H1 (cell line): Measurements from ENCODE around the gene TINCR. TPM values are rescaled to one million over a fixed set of nuclear protein-coding genes. Genes with fewer than 3 reads are reported as not detected.

Experiments used
- CTCF ChIA-PET: fragments of 300-600 bp; sonication (Branson Sonifier 250); formaldehyde crosslinking; loops from one replicate; lab custom pipeline; 2021; ENCODE audit not compliant: partially characterized antibody; lab: Charles Lee
- POLR2A ChIA-PET: fragments of 300-600 bp; sonication (Branson Sonifier 250); formaldehyde crosslinking; loops from one replicate; lab custom pipeline; 2021; ENCODE audit warnings: inconsistent platforms; ENCODE audit not compliant: partially characterized antibody; lab: Charles Lee
- DNase-seq, 2 experiments: peaks; one replicate each; pipeline versions ENCODE4 v3.0.0 to v3.0.0-alpha.2; 2010 to 2022; ENCODE audit warnings: low spot score in 2 of 2, low read depth in 1 of 2, mixed read lengths in 1 of 2
- FAIRE-seq: peaks from 2 replicates; lab custom pipeline; 2011; peaks lifted over from hg19 to GRCh38; lab: Jason Lieb, UNC
- H2AFZ ChIP-seq: 2 replicates; pipeline ENCODE4 v1.8.1; 2012; ENCODE audit warnings: low read length, inconsistent platforms
- H2AK5ac ChIP-seq: 2 replicates; pipeline ENCODE4 v1.6.1; 2013; ENCODE audit warnings: low read depth, low read length
- H2BK120ac ChIP-seq: replicated peaks from 2 replicates; pipeline ENCODE3; 2013; ENCODE audit warnings: low read depth, low read length, inconsistent platforms
- H2BK12ac ChIP-seq: 2 replicates; pipeline ENCODE4 v1.6.1; 2013; ENCODE audit warnings: low read depth, low read length
- H2BK15ac ChIP-seq: 2 replicates; pipeline ENCODE4 v1.6.1; 2013; ENCODE audit warnings: low read length
- H2BK20ac ChIP-seq: 2 replicates; pipeline ENCODE4 v1.6.1; 2013; ENCODE audit warnings: low read length
- H2BK5ac ChIP-seq: 2 replicates; pipeline ENCODE4 v1.6.1; 2013; ENCODE audit warnings: low read depth, low read length
- H3K14ac ChIP-seq: 2 replicates; pipeline ENCODE4 v1.6.1; 2013; ENCODE audit warnings: inconsistent platforms; ENCODE audit not compliant: insufficient read length
- H3K18ac ChIP-seq: 2 replicates; pipeline ENCODE4 v1.6.1; 2013; ENCODE audit warnings: low read length; ENCODE audit errors: extremely low read depth
- H3K23ac ChIP-seq: 2 replicates; pipeline ENCODE4 v1.6.1; 2013; ENCODE audit warnings: inconsistent platforms; ENCODE audit not compliant: insufficient read length
- H3K23me2 ChIP-seq: 2 replicates; pipeline ENCODE4 v1.6.1; 2013; ENCODE audit warnings: low read depth, low read length
- H3K27ac ChIP-seq: 2 replicates; pipeline ENCODE4 v1.6.1; 2011; ENCODE audit warnings: low read depth, low read length, inconsistent platforms
- H3K27me3 ChIP-seq, 4 experiments: replicated peaks in 1 of 4; 1 replicate in 1 of 4; 2 replicates in 3 of 4; pipeline versions ENCODE4 v1.6.1 to v1.8.1; 2011 to 2013; ENCODE audit warnings: low read length in 3 of 4, mild to moderate bottlenecking in 3 of 4, inconsistent platforms in 2 of 4, mixed read lengths in 2 of 4, moderate library complexity in 1 of 4; ENCODE audit not compliant: control insufficient read depth in 3 of 4, insufficient read depth in 3 of 4; ENCODE audit errors: extremely low read depth in 1 of 4
- H3K36me3 ChIP-seq, 4 experiments: 2 replicates each; pipeline versions ENCODE4 v1.6.1 to v1.8.1; 2011 to 2013; ENCODE audit warnings: mild to moderate bottlenecking in 4 of 4, low read length in 3 of 4, moderate library complexity in 2 of 4, control low read depth in 1 of 4, inconsistent platforms in 1 of 4; ENCODE audit not compliant: insufficient read depth in 4 of 4, control insufficient read depth in 2 of 4
- H3K4ac ChIP-seq: replicated peaks from 2 replicates; pipeline ENCODE3; 2013; ENCODE audit warnings: low read length, low read depth, mixed read lengths, inconsistent platforms; ENCODE audit not compliant: insufficient read length
- H3K4me1 ChIP-seq, 4 experiments: replicated peaks in 1 of 4; 1 replicate in 1 of 4; 2 replicates in 3 of 4; pipeline versions ENCODE4 v1.6.1 to v1.8.1; 2011 to 2013; ENCODE audit warnings: low read length in 3 of 4, inconsistent platforms in 2 of 4, mixed read lengths in 1 of 4; ENCODE audit not compliant: insufficient read depth in 4 of 4, control insufficient read depth in 3 of 4
- H3K4me2 ChIP-seq, 2 experiments: 2 replicates each; pipeline versions ENCODE4 v1.6.1 to v1.8.1; 2011 to 2013; ENCODE audit warnings: low read depth in 2 of 2, low read length in 2 of 2, control low read depth in 1 of 2, inconsistent platforms in 1 of 2, mild to moderate bottlenecking in 1 of 2; ENCODE audit not compliant: insufficient read depth in 1 of 2
- H3K4me3 ChIP-seq, 4 experiments: fragments of 200-600, 300-600 bp in 1 of 4; sonication (generic), shearing (Covaris generic), sonication (Bioruptor Twin) in 1 of 4; 2 replicates each; pipeline versions ENCODE4 v1.5.1 to v1.8.1; 2011 to 2016; ENCODE audit warnings: low read length in 4 of 4, low read depth in 3 of 4, control low read depth in 2 of 4, inconsistent platforms in 2 of 4, mild to moderate bottlenecking in 2 of 4, mixed read lengths in 1 of 4, moderate library complexity in 1 of 4; ENCODE audit not compliant: insufficient read depth in 2 of 4; ENCODE audit errors: extremely low read depth in 1 of 4
- H3K56ac ChIP-seq: replicated peaks from 2 replicates; pipeline ENCODE3; 2013; ENCODE audit warnings: low read depth, mild to moderate bottlenecking, mixed read lengths, low read length, inconsistent platforms; ENCODE audit not compliant: insufficient read length
- H3K79me1 ChIP-seq: 2 replicates; pipeline ENCODE4 v1.6.1; 2013; ENCODE audit warnings: low read depth, low read length, control low read depth
- H3K79me2 ChIP-seq, 2 experiments: 2 replicates each; pipeline versions ENCODE4 v1.6.1 to v1.8.1; 2012 to 2013; ENCODE audit warnings: low read length in 2 of 2, mild to moderate bottlenecking in 2 of 2, inconsistent platforms in 1 of 2; ENCODE audit not compliant: insufficient read depth in 2 of 2, control insufficient read depth in 1 of 2
- H3K9ac ChIP-seq, 4 experiments: replicated peaks in 1 of 4; 1 replicate in 1 of 4; 2 replicates in 3 of 4; pipeline versions ENCODE4 v1.6.1 to v1.8.1; 2011 to 2013; ENCODE audit warnings: low read depth in 3 of 4, low read length in 3 of 4, control low read depth in 2 of 4, mild to moderate bottlenecking in 2 of 4, moderate library complexity in 2 of 4, inconsistent platforms in 1 of 4; ENCODE audit errors: extremely low read depth in 1 of 4
- H3K9me3 ChIP-seq, 2 experiments: 2 replicates each; pipeline versions ENCODE4 v1.6.1 to v1.8.1; 2012 to 2013; ENCODE audit warnings: mild to moderate bottlenecking in 2 of 2, moderate library complexity in 2 of 2, control low read depth in 1 of 2, inconsistent platforms in 1 of 2, low read depth in 1 of 2, low read length in 1 of 2, mixed read lengths in 1 of 2; ENCODE audit not compliant: insufficient read depth in 2 of 2
- H4K20me1 ChIP-seq, 2 experiments: replicated peaks in 1 of 2; 2 replicates each; pipeline versions ENCODE3 to v1.8.1; 2011 to 2013; ENCODE audit warnings: inconsistent platforms in 2 of 2, low read length in 2 of 2, mild to moderate bottlenecking in 1 of 2; ENCODE audit not compliant: insufficient read depth in 2 of 2, control insufficient read depth in 1 of 2
- H4K5ac ChIP-seq: 2 replicates; pipeline ENCODE4 v1.6.1; 2013; ENCODE audit warnings: low read length, low read depth, mixed read lengths, inconsistent platforms; ENCODE audit not compliant: insufficient read length
- H4K8ac ChIP-seq: 2 replicates; pipeline ENCODE4 v1.8.0; 2013; ENCODE audit warnings: mild to moderate bottlenecking, moderate library complexity, low read length, inconsistent platforms; ENCODE audit not compliant: insufficient read depth; ENCODE audit errors: extremely low read depth
- H4K91ac ChIP-seq: replicated peaks from 2 replicates; pipeline ENCODE3; 2013; ENCODE audit warnings: low read length, mixed read lengths, inconsistent platforms; ENCODE audit not compliant: insufficient read length
- ATF2 ChIP-seq: IDR thresholded peaks from 2 replicates; pipeline ENCODE4 v1.6.1; 2012; ENCODE audit warnings: low read length, inconsistent platforms
- ATF3 ChIP-seq: IDR thresholded peaks from 2 replicates; pipeline ENCODE4 v1.6.1; 2011; ENCODE audit warnings: low read depth, mild to moderate bottlenecking, low read length; ENCODE audit not compliant: insufficient read depth
- CHD1 ChIP-seq: IDR thresholded peaks from 2 replicates; pipeline ENCODE4 v1.6.1; 2012; ENCODE audit warnings: low read depth, low read length, improper control_type of control experiment
- CREB1 ChIP-seq: IDR thresholded peaks from 2 replicates; pipeline ENCODE4 v1.6.1; 2012; ENCODE audit warnings: inconsistent platforms
- CTCF ChIP-seq, 3 experiments: IDR thresholded peaks; 1 replicate in 2 of 3; 2 replicates in 1 of 3; pipeline versions ENCODE4 v1.5.1 to v1.6.1; 2011; ENCODE audit warnings: low read length in 3 of 3, mild to moderate bottlenecking in 3 of 3, inconsistent platforms in 2 of 3, low read depth in 1 of 3, moderate library complexity in 1 of 3; ENCODE audit not compliant: insufficient read depth in 1 of 3; ENCODE audit errors: control extremely low read depth in 1 of 3
- GABPA ChIP-seq: IDR thresholded peaks from 2 replicates; pipeline ENCODE4 v1.6.1; 2011; ENCODE audit warnings: mild to moderate bottlenecking, low read length, moderate library complexity, borderline replicate concordance; ENCODE audit not compliant: insufficient read depth
- MAFK ChIP-seq: IDR thresholded peaks from 2 replicates; pipeline ENCODE4 v1.6.1; 2012; ENCODE audit warnings: low read depth, mild to moderate bottlenecking, improper control_type of control experiment, low read length
- NRF1 ChIP-seq: IDR thresholded peaks from 2 replicates; pipeline ENCODE4 v1.6.1; 2011; ENCODE audit warnings: mild to moderate bottlenecking, low read depth, low read length, improper control_type of control experiment
- PHF8 ChIP-seq: fragments of 200-600 bp; sonication (generic); conservative IDR thresholded peaks from 2 replicates; pipeline ENCODE4 v1.7.1; 2012; ENCODE audit warnings: low read depth, mild to moderate bottlenecking, inconsistent platforms, low read length, moderate library complexity
- WGBS, 2 experiments: shearing (Covaris generic) in 1 of 2; methylation state at CpG; one replicate each; pipeline versions ENCODE4 v1.1.6 to v1.1.7; 2013 to 2015; ENCODE audit warnings: low lambda C conversion rate in 2 of 2, mixed read lengths in 2 of 2, inconsistent platforms in 1 of 2, low coverage in 1 of 2, missing lambda C conversion rate in 1 of 2; ENCODE audit not compliant: insufficient replicate concordance in 2 of 2, insufficient coverage in 1 of 2, insufficient read length in 1 of 2; ENCODE audit errors: extremely low coverage in 1 of 2, missing lambda C conversion rate in 1 of 2; 5-methylcytosine and 5-hydroxymethylcytosine counted together
- polyA plus RNA-seq, 7 experiments: library from polyadenylated mRNA; depleted of rRNA in 3 of 7; stranded (reverse) in 5 of 7; unstranded in 2 of 7; fragments of >200 nt in 5 of 7; fragments of 200-250 nt in 2 of 7; gene quantifications; 1 replicate in 5 of 7; 2 replicates in 1 of 7; 4 replicates in 1 of 7; pipeline versions ENCODE4 v1.2.1 to v1.2.3, GENCODE V29; 2011 to 2013; ENCODE audit warnings: missing spikeins in 2 of 7, mixed read lengths in 2 of 7
- total RNA-seq: library from RNA; stranded (reverse); fragmentation: NEBNext Ultra II Directional; extraction: Animal tissue kit (Norgen Biotek cat#: 25700); gene quantifications from 2 replicates; pipeline ENCODE4 v1.2.1, GENCODE V29; 2021

TINCR gene
- total and polyA plus RNA-seq, 2 of the 8 experiments (the other 6 are each of a cell fraction or from before 2014, with no cell fraction given) = 0.52 to 1.4 TPM

DNA sequence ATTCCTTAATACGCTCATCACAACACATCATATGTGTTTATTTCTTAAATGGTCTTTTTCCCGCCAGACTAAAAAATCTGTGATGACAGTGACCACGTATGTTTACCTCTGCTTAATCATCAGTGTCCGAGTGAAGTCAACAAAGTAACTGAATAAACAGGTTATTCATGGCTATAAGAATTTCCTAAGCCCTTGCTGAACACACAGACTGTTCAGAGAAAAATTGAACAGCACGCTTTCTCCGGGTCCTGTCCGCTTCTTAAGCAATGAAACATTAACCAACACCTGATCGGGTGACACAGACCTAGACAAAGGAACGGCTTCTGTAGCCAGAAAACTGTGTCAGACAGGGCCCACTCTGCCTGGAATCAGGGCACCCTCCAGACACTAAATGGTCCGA, 40.5 kb upstream of the TINCR start:
- Histone ChIP-seq H2AFZ (no peak overlapping the region), H3K18ac (no peak overlapping the region), H3K23ac (no peak overlapping the region), H3K79me1 (peaks cover 3% of the 10 kb centered on the region; the same call in 1 of the 2 replicates), H2BK120ac (no peak overlapping the region), H3K14ac (no peak overlapping the region), H2BK15ac (no peak overlapping the region), H3K56ac (no peak overlapping the region), H2AK5ac (no peak overlapping the region), H4K91ac (no peak overlapping the region), H3K36me3 (peaks cover 39 to 78% (median 68%) of the 10 kb centered on the region in 4 experiments), H3K4me2 (no peak overlapping the region), H4K5ac (no peak overlapping the region), H3K4me3 (no peak overlapping the region), H3K9me3 (no peaks in the 10 kb centered on the region), H2BK20ac (no peak overlapping the region), H3K79me2 (peaks cover 0 to 17% of the 10 kb centered on the region in 2 experiments; a peak in 3 of 4 replicates), H3K4ac (no peak overlapping the region), H3K9ac (no peak overlapping the region), H3K4me1 (no peaks in the 10 kb centered on the region), H3K27ac (no peak overlapping the region), H4K20me1 (peaks cover 12 to 15% of the 10 kb centered on the region in 2 experiments), H3K23me2 (no peaks in the 10 kb centered on the region), H3K27me3 (no peaks in the 10 kb centered on the region), H2BK5ac (no peak overlapping the region), H2BK12ac (no peak overlapping the region), H4K8ac (no peak overlapping the region)
- DNase-seq (no peak), FAIRE-seq (no peak)
- CTCF ChIA-PET = no interaction called here
- 93% methylated on average over 10 of the region's 10 CpGs; no CpG with 5 or more reads in 1 of the 2 experiments for WGBS, 2 experiments
- POLR2A ChIA-PET = interaction anchor here (0.9 to 1.7 kb wide), 6 partner anchors 9 to 15 kb away, joined by 3 to 5 read pairs (median 4); partner anchors contain the start of genes SAFB and SAFB2
- no peak for TF ChIP-seq ATF3
- no peak for TF ChIP-seq GABPA
- no peak for TF ChIP-seq CHD1
- no peak for TF ChIP-seq CTCF (IDR thresholded peaks at IDR 0.05; ENCODE audit: control extremely low read depth in 1 of 3, insufficient read depth in 1 of 3, low read depth in 1 of 3, low read length in 3 of 3)
- no peak for TF ChIP-seq PHF8
- TF ChIP-seq ATF2 = no peak
- TF ChIP-seq CREB1 = no peak
- no peak for TF ChIP-seq MAFK
- TF ChIP-seq NRF1 = no peak
